Common myeloid progenitor, CD34-positive (primary cell): ENCODE results near the gene MBOAT1.
"Not testable (repeated sequence)": the region's sequence is repeated elsewhere in the genome, so short reads cannot be mapped to it uniquely, and the experiment has no call there.

Experiments
- CTCF ChIA-PET: fragments of 350-600 bp; sonication (Branson Sonifier 250); formaldehyde crosslinking; loops from one replicate; lab custom pipeline; 2021; ENCODE audit warnings: antibody characterized with exemption; lab: Charles Lee
- POLR2A ChIA-PET: fragments of 350-600 bp; sonication (Branson Sonifier 250); formaldehyde crosslinking; loops from one replicate; lab custom pipeline; 2021; ENCODE audit warnings: antibody characterized with exemption; lab: Charles Lee
- DNase-seq, 3 donors: peaks; one replicate each; pipeline versions ENCODE4 v3.0.0 to v3.0.0-alpha.2; 2013
- H3K27ac ChIP-seq, 2 experiments: 1 replicate in 1 of 2; 2 replicates in 1 of 2; pipeline ENCODE4 v1.7.0; 2013; ENCODE audit warnings: inconsistent platforms in 2 of 2, low read length in 2 of 2, mild to moderate bottlenecking in 2 of 2, low read depth in 1 of 2, moderate library complexity in 1 of 2; ENCODE audit not compliant: severe bottlenecking in 2 of 2, insufficient read depth in 1 of 2, poor library complexity in 1 of 2
- H3K27me3 ChIP-seq, 5 experiments: replicated peaks in 2 of 5; 1 replicate in 3 of 5; 2 replicates in 2 of 5; pipeline versions ENCODE4 v1.6.1 to v1.7.0; 2013; ENCODE audit warnings: low read length in 4 of 5, mild to moderate bottlenecking in 2 of 5, moderate library complexity in 2 of 5, inconsistent platforms in 1 of 5; ENCODE audit not compliant: insufficient read depth in 5 of 5, control insufficient read depth in 4 of 5
- H3K36me3 ChIP-seq, 4 experiments: 1 replicate in 2 of 4; 2 replicates in 2 of 4; pipeline versions ENCODE4 v1.6.1 to v1.7.0; 2013; ENCODE audit warnings: low read length in 3 of 4, control low read depth in 1 of 4, mild to moderate bottlenecking in 1 of 4; ENCODE audit not compliant: control insufficient read depth in 4 of 4, insufficient read depth in 4 of 4
- H3K4me1 ChIP-seq, 4 experiments: 1 replicate in 3 of 4; 2 replicates in 1 of 4; pipeline versions ENCODE4 v1.6.1 to v1.7.1; 2013; ENCODE audit warnings: low read length in 3 of 4, mild to moderate bottlenecking in 3 of 4, control low read depth in 1 of 4, inconsistent platforms in 1 of 4, moderate library complexity in 1 of 4; ENCODE audit not compliant: control insufficient read depth in 4 of 4, insufficient read depth in 4 of 4; ENCODE audit errors: control extremely low read depth in 1 of 4
- H3K4me3 ChIP-seq, 7 experiments: 1 replicate in 4 of 7; 2 replicates in 3 of 7; pipeline versions ENCODE4 v1.5.1 to v1.7.0; 2013; ENCODE audit warnings: mild to moderate bottlenecking in 7 of 7, low read length in 6 of 7, moderate library complexity in 6 of 7, inconsistent platforms in 2 of 7, low read depth in 2 of 7, control low read depth in 1 of 7; ENCODE audit not compliant: insufficient read depth in 4 of 7, control insufficient read depth in 1 of 7; ENCODE audit errors: extremely low read depth in 1 of 7
- H3K9me3 ChIP-seq, 5 experiments: 1 replicate in 4 of 5; 2 replicates in 1 of 5; pipeline versions ENCODE4 v1.6.1 to v1.7.1; 2013; ENCODE audit warnings: low read length in 4 of 5, mild to moderate bottlenecking in 2 of 5, inconsistent platforms in 1 of 5, low read depth in 1 of 5, moderate library complexity in 1 of 5; ENCODE audit not compliant: control insufficient read depth in 4 of 5, insufficient read depth in 2 of 5; ENCODE audit errors: control extremely low read depth in 1 of 5
- WGBS: methylation state at CpG from one replicate; pipeline ENCODE4 v1.1.5; 2013; ENCODE audit not compliant: insufficient coverage; 5-methylcytosine and 5-hydroxymethylcytosine counted together

MBOAT1 gene

DNA sequence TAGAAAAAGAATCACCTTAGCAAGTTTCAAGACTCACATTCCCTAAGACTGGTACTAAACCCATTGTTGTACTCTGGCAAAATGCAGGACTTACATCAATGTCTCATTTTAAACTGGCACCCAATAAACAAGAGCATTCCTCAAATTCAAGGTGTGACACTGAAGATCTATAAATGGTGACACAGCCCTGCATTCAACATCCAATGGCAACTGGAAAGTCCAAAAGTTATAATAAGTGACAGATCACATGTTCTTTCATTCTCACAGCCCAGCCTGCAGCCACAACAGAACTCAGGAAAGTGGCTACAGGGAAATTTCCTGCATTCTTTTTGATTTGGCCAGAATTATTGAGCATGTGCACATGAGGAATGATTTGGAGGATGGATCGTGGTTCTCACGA, 57.5 kb downstream of the MBOAT1 start:
- 100% methylated on average over 2 of the region's 2 CpGs for WGBS
- ChIA-PET CTCF (interaction anchor here (1.2 kb wide), 1 partner anchor 8 kb away, joined by 3 read pairs; no protein-coding TSS in a partner anchor), POLR2A (no interaction called here)

DNA sequence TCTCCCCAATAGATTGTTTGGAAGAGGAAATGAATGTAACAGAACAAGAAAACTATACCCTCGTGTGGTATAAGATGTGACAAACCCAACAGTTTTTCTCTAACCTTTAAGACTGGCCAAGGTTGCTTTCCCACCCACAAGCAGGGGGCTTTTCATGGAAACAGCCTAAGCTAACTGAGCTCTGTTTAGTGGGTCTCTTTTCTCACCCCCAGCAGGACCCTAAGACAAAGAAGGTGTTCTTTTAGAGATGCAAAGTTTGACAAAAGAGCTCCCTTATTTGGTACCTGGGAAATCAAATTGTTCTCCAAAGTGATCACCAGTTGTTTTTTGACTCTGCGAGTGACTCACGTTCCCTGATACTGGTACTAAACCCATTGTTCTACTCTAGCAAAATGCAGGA, 59.1 kb downstream of the MBOAT1 start:
- no peaks in the 10 kb centered on the region for H3K27me3 ChIP-seq
- 95% methylated on average over 2 of the region's 3 CpGs for WGBS
- H3K36me3 ChIP-seq, result peaks cover 5 to 21% (median 12%) of the 10 kb centered on the region in 4 experiments
- CTCF ChIA-PET, result interaction anchor here (1.1 kb wide), 1 partner anchor 27 kb away, joined by 3 read pairs; no protein-coding TSS in a partner anchor
- H3K27ac ChIP-seq, result no peak overlapping the region
- H3K4me1 ChIP-seq, result peaks cover 0 to 4% (median 1%) of the 10 kb centered on the region in 4 experiments
- no peaks in the 10 kb centered on the region for H3K9me3 ChIP-seq
- DNase-seq, result no peak
- H3K4me3 ChIP-seq, result no peak overlapping the region
- POLR2A ChIA-PET, result no interaction called here

More for the DNA sequence above, 57.5 kb downstream of the MBOAT1 start:
- Histone ChIP-seq H3K4me1 (peaks cover 0 to 4% (median 1%) of the 10 kb centered on the region in 4 experiments), H3K36me3 (peaks cover 3 to 16% (median 12%) of the 10 kb centered on the region in 4 experiments), H3K27ac (no peak overlapping the region), H3K27me3 (no peaks in the 10 kb centered on the region), H3K4me3 (no peak overlapping the region), H3K9me3 (no peaks in the 10 kb centered on the region)
- DNase-seq, result no peak

DNA sequence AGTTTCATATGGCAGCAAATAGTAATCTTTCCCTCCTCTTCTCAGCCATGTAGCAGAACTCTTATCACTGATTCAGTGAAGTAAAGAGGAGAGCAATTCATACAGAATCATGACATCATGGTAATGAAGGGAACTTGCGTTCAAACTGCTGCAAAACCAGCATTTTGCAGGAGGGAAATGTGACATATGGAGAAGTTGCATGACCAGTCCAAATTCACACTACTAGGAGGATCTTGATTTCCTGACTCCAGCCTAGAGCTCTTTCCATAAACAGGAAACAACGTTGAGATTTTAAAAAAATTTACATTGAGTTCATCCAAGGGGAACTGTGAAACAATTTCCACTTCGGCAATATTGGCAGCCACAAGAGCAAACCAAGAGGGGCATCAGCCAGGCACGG, 63.8 kb downstream of the MBOAT1 start:
- WGBS, result 97% methylated on average over 4 of the region's 4 CpGs
- ChIA-PET CTCF (no interaction called here), POLR2A (no interaction called here)
- Histone ChIP-seq H3K27ac (no peak overlapping the region), H3K9me3 (no peaks in the 10 kb centered on the region), H3K27me3 (no peaks in the 10 kb centered on the region), H3K4me1 (no peaks in the 10 kb centered on the region), H3K4me3 (no peak overlapping the region), H3K36me3 (peaks cover 14 to 44% (median 29%) of the 10 kb centered on the region in 4 experiments)
- DNase-seq, result no peak

- no CpG with 5 or more reads among the region's 4 CpGs for WGBS
- ChIA-PET CTCF (interaction anchor here (0.8 kb wide), 1 partner anchor 20 kb away, joined by 4 read pairs; no protein-coding TSS in a partner anchor), POLR2A (no interaction called here)
- Histone ChIP-seq H3K9me3 (no peaks in the 10 kb centered on the region), H3K36me3 (peaks cover 16 to 51% (median 34%) of the 10 kb centered on the region in 4 experiments), H3K4me1 (no peaks in the 10 kb centered on the region), H3K4me3 (no peak overlapping the region), H3K27ac (no peak overlapping the region), H3K27me3 (no peaks in the 10 kb centered on the region)
- no peak for DNase-seq
Observed at GRCh38 chr6:20147469-20147868, 64.8 kb downstream of the MBOAT1 start.

DNA sequence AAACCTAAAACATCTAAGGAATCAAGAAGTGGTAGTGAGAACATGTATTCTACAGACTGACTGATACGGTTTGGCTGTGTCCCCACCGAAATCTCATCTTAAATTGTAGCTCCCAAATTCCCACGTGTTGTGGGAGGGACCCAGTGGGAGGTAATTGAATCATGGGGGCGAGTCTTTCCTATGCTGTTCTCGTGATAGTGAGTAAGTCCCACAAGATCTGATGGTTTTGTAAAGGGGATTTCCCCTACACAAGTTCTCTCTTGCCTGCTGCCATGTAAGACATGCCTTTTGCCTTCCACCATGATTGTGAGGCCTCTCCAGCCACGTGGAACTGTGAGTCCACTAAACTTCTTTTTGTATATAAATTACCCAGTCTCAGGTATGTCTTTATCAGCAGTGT, 65.4 kb downstream of the MBOAT1 start:
- WGBS, result 98% methylated on average over 5 of the region's 6 CpGs
- POLR2A ChIA-PET, H3K27ac ChIP-seq, H3K27me3 ChIP-seq, H3K4me1 ChIP-seq, DNase-seq, H3K4me3 ChIP-seq, H3K9me3 ChIP-seq: not testable (repeated sequence)
- peaks cover 15 to 56% (median 34%) of the 10 kb centered on the region in 4 experiments for H3K36me3 ChIP-seq
- CTCF ChIA-PET, result interaction anchor here (0.8 to 1.2 kb wide), 2 partner anchors 20 to 36 kb away, joined by 3 to 4 read pairs; no protein-coding TSS in a partner anchor

- peaks cover 12 to 57% (median 31%) of the 10 kb centered on the region in 4 experiments for H3K36me3 ChIP-seq
- ChIA-PET POLR2A (no interaction called here), CTCF (interaction anchor here (1.2 kb wide), 1 partner anchor 36 kb away, joined by 3 read pairs; no protein-coding TSS in a partner anchor)
- no CpG with 5 or more reads among the region's 2 CpGs for WGBS
- no peaks in the 10 kb centered on the region for H3K9me3 ChIP-seq
- DNase-seq, result no peak
- H3K27ac ChIP-seq, result no peak overlapping the region
- H3K27me3 ChIP-seq, result no peaks in the 10 kb centered on the region
- H3K4me3 ChIP-seq, result no peak overlapping the region
- peaks cover 0 to 2% (median 0%) of the 10 kb centered on the region in 4 experiments for H3K4me1 ChIP-seq
Observed at GRCh38 chr6:20146291-20146690, 66.0 kb downstream of the MBOAT1 start.

- peaks cover 9 to 57% (median 37%) of the 10 kb centered on the region in 4 experiments for H3K36me3 ChIP-seq
- ChIA-PET POLR2A (no interaction called here), CTCF (no interaction called here)
- H3K27ac ChIP-seq, result no peak overlapping the region
- no peak overlapping the region for H3K4me3 ChIP-seq
- no peak for DNase-seq
- H3K4me1 ChIP-seq, result peaks cover 0 to 6% (median under 1%) of the 10 kb centered on the region in 4 experiments
- WGBS, result 98% methylated on average over 4 of the region's 4 CpGs
- no peaks in the 10 kb centered on the region for H3K27me3 ChIP-seq
- no peaks in the 10 kb centered on the region for H3K9me3 ChIP-seq
Observed at GRCh38 chr6:20142866-20143265, 69.4 kb downstream of the MBOAT1 start.
